Measurements from ENCODE around the gene TNXB. TPM values are rescaled to one million over a fixed set of nuclear protein-coding genes. Genes with fewer than 3 reads are reported as not detected.
A peak's percentile ranks its signal among the peaks of the same experiment; 100 is the strongest.

The TNXB gene
- total and polyA plus RNA-seq, 11 donors = 17.8 to 234 (median 51.8) TPM

DNA sequence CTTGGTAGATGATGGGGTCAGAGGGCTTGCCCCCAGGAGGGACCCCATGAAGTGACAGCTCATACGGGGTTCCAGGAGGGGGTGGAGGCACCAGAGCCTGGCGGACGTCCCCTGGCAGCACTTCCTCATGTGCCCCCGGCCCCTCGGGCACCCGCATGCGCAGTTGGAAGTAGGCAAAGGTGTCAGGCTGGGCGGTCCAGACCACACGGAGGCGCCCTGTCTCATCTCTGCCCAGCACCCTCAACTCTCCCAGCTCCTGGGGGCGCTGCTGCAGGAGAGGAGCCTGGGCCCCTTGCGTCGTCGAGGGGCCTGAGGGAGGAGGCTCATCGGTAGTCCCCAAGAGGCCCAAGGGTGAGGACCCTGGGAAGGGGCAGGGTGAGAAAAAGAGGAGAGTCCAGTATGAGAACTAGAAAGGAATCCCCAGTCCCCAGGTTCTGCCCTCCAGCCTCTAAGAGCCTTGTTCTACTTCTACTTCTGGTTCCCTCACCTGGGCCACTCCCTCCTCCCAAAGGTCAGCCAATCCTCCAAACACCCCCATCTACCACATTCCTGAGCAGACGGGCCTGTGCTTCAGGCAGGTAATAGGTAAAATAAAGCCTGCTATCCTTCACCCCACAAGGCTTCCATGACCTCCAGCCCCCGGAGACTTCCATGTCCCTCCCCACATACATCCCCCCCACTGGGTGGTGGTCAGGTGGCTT is 23.2 kb downstream of the TNXB start:
- intact Hi-C loops (cut with DNase I) = loop anchor here in 3 of 10 donors (5.0 to 10.0 kb wide), 3 partner anchors 36 to 69 kb away; partner anchors contain the start of genes PPT2 (in 2 of the 3) and PRRT1 (in 2 of the 3)
- H3K27ac ChIP-seq = peak overlapping the region in 4 of 12 donors; percentile 2 to 82 (median 54)
- DNase-seq = peak in 1 of 5 donors; percentile 11
- peaks cover 0 to 81% (median 24%) of the 10 kb centered on the region in 9 donors for H3K36me3 ChIP-seq
- no peak overlapping the region for H3K4me3 ChIP-seq
- no peaks in the 10 kb centered on the region for H3K9me3 ChIP-seq
- ATAC-seq = no peak
- H3K4me1 ChIP-seq = peaks cover 0 to 51% (median 15%) of the 10 kb centered on the region in 12 donors
- no peak for TF ChIP-seq POLR2A (IDR thresholded peaks at IDR 0.05)
- TF ChIP-seq, protein P1, sequence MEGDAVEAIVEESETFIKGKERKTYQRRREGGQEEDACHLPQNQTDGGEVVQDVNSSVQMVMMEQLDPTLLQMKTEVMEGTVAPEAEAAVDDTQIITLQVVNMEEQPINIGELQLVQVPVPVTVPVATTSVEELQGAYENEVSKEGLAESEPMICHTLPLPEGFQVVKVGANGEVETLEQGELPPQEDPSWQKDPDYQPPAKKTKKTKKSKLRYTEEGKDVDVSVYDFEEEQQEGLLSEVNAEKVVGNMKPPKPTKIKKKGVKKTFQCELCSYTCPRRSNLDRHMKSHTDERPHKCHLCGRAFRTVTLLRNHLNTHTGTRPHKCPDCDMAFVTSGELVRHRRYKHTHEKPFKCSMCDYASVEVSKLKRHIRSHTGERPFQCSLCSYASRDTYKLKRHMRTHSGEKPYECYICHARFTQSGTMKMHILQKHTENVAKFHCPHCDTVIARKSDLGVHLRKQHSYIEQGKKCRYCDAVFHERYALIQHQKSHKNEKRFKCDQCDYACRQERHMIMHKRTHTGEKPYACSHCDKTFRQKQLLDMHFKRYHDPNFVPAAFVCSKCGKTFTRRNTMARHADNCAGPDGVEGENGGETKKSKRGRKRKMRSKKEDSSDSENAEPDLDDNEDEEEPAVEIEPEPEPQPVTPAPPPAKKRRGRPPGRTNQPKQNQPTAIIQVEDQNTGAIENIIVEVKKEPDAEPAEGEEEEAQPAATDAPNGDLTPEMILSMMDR (IDR thresholded peaks at IDR 0.05) = no peak
- peaks cover 0 to 17% (median 0%) of the 10 kb centered on the region in 9 donors for H3K27me3 ChIP-seq
- 84 to 90% (median 85%) methylated on average over 15 to 17 of the region's 17 CpGs for WGBS, 4 donors

DNA sequence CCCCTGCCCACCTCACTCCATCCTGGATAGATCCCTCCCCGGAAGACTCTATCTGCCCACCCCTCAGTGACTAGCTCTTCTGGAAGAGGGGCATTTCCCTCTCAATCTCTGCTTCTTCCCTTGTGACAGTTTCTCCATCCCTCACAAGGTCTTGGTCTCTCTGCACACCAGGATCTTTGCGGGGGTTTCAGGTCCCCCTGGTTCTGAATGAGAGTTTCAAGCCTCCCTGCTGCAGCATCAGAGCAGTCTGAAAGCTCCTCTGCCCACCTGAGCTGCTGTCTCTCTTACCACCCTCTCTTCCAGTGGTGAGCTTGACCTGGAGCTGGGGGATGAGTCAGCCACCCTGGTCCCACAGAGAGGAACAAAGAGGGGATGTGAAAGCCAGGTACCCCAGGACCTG is 24.4 kb downstream of the TNXB start:
- peaks cover 0 to 81% (median 29%) of the 10 kb centered on the region in 9 donors for H3K36me3 ChIP-seq
- H3K4me3 ChIP-seq = no peak overlapping the region
- H3K27ac ChIP-seq = no peak overlapping the region
- TF ChIP-seq POLR2A (IDR thresholded peaks at IDR 0.05) = no peak
- TF ChIP-seq, protein P1 (IDR thresholded peaks at IDR 0.05) = no peak
- H3K27me3 ChIP-seq = peaks cover 0 to 17% (median 0%) of the 10 kb centered on the region in 9 donors
- no peak for ATAC-seq
- DNase-seq = no peak
- 76 to 89% (median 85%) methylated on average over 2 of the region's 2 CpGs for WGBS, 4 donors
- H3K9me3 ChIP-seq = no peaks in the 10 kb centered on the region
- intact Hi-C loops (cut with DNase I) = loop anchor here in 3 of 10 donors (5.0 to 10.0 kb wide), 3 partner anchors 38 to 70 kb away; partner anchors contain the start of genes PPT2 (in 2 of the 3) and PRRT1 (in 2 of the 3)
- peaks cover 0 to 57% (median 15%) of the 10 kb centered on the region in 12 donors for H3K4me1 ChIP-seq

DNA sequence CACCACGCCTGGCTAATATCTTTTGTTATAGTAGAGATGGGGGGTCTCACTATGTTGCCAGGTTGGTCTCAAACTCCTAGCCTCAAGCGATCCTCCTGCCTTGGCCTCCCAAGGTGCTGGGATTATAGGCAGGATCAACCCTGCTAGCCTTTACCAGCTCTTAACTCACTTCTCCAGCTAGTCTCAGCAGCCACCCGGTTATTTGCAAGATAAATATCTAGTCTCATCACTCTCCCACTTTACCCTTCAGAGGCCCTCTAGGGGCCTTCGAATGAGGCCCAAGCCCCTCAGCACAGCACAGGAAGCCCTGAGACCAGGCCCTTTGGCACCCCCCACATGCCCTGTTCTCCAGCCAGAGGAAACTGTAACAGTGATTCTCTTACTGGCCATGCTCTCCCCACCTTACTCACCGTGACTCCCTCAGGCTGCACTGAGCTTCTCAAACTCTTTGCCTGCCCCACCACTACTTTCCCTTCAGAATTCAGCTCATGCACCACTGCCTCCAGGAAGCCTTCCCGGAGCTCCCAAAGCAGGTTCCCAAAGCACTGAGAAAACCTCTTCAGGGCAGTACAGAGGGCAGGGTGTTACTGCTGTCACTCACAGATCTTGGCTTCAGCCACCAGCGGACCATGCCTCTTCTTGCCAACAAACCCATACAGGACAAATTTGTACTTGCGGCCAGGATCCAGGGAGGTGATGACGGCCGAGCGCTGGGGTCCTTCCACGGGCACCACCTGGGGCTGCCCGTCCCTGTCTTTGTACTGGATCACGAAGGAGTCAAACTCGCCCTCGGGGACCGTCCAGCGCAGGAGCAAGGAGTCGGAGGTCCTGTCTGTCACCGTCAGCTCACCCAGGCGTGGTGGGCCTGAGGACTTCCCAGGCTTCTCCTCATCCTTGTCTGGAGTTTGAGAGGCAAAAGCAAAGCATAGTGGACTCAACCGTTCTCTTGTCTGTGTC is 25.0 kb downstream of the TNXB start:
- 91 to 94% (median 92%) methylated on average over 20 to 22 of the region's 22 CpGs for WGBS, 4 donors
- intact Hi-C loops (cut with DNase I) = loop anchor here in 1 of 10 donors (10.0 kb wide), 1 partner anchor 71 kb away; the partner anchor contains the start of genes PPT2 and PRRT1
- no peak overlapping the region for H3K4me3 ChIP-seq
- H3K4me1 ChIP-seq = peaks cover 0 to 57% (median 15%) of the 10 kb centered on the region in 12 donors
- peak overlapping the region in 4 of 12 donors; percentile 40 to 78 (median 52) for H3K27ac ChIP-seq
- H3K27me3 ChIP-seq = peaks cover 0 to 17% (median 0%) of the 10 kb centered on the region in 9 donors
- DNase-seq (peak in 1 of 5 donors; percentile 17), ATAC-seq (no peak)
- no peaks in the 10 kb centered on the region for H3K9me3 ChIP-seq
- no peak for TF ChIP-seq POLR2A (IDR thresholded peaks at IDR 0.05)
- TF ChIP-seq, protein P1 (IDR thresholded peaks at IDR 0.05) = no peak
- H3K36me3 ChIP-seq = peaks cover 0 to 81% (median 33%) of the 10 kb centered on the region in 9 donors
